D721Med (cell line): ENCODE results near the gene GIN1.

Experiments
- DNase-seq: peaks from one replicate; pipeline ENCODE4 v3.0.0; 2011; ENCODE audit warnings: low spot score; ENCODE audit not compliant: insufficient read length
- FAIRE-seq: peaks from 2 replicates; lab custom pipeline; 2011; peaks lifted over from hg19 to GRCh38; lab: Jason Lieb, UNC
- TF ChIP-seq, protein P1 (sequence below): IDR thresholded peaks from 2 replicates; pipeline ENCODE4 v1.5.1; 2012; ENCODE audit warnings: mild to moderate bottlenecking, control low read depth; ENCODE audit not compliant: insufficient read depth; ENCODE audit errors: missing control alignments

GIN1 gene

DNA sequence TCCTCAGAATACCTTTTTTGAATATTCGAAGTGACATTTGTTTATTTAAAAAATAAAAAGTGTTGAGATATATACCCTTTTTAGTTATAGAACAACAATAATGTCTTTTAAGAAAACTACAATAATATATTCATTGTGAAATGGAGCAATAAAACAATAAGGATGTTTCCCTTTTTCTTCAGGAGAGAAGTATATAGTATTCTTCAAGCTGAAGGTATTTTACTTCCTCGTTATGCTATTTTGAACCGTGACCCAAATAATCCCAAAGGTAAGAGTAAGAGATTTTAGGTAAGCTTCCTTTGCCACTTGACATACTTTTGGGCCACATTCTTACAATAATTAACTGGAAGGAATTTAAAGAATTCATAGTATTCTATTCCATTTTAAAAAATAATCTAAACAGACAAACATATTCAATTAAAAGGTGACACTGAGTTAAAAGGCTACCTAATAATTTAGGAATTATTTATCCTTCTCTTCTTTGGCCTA is 18.3 kb upstream of the GIN1 start:
- TF ChIP-seq, protein P1, sequence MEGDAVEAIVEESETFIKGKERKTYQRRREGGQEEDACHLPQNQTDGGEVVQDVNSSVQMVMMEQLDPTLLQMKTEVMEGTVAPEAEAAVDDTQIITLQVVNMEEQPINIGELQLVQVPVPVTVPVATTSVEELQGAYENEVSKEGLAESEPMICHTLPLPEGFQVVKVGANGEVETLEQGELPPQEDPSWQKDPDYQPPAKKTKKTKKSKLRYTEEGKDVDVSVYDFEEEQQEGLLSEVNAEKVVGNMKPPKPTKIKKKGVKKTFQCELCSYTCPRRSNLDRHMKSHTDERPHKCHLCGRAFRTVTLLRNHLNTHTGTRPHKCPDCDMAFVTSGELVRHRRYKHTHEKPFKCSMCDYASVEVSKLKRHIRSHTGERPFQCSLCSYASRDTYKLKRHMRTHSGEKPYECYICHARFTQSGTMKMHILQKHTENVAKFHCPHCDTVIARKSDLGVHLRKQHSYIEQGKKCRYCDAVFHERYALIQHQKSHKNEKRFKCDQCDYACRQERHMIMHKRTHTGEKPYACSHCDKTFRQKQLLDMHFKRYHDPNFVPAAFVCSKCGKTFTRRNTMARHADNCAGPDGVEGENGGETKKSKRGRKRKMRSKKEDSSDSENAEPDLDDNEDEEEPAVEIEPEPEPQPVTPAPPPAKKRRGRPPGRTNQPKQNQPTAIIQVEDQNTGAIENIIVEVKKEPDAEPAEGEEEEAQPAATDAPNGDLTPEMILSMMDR = no peak
- no peak for DNase-seq
- no peak for FAIRE-seq

DNA sequence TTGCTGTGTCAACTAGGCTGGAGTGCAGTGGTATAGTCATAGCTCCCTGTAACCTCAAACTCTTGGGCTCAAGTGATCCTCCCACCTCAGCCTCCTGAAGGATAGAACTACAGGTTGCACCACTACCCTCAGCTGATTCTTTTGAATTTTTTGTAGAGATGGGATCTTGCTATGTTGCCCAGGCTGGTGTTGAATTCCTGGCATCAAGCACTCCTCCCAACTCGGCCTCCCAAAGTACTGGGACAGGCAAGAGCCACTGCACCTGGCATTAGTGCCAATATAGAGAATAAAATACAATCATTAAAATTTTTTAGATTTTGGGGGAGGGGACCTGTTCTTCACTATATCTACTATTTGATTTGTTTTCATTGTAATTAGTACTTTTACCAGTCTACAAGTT is 15.5 kb upstream of the GIN1 start:
- FAIRE-seq (no peak), DNase-seq (no peak)
- TF ChIP-seq, protein P1 = no peak

DNA sequence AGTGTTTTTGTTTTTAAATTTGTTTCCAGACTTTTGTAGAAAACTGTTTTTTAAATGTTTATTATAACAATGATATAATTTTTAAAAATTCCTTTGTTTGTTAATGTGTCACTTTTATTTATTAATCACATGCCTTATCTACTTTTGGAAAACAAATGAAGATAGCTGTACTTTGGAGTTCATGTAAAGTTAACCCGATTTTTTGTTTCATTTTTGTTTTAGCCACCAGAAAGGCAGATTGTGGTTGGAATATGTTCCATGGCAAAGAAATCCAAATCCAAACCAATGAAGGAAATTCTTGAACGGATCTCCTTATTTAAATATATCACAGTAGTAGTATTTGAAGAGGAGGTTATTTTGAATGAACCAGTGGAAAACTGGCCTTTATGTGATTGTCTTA is 13.3 kb upstream of the GIN1 start:
- FAIRE-seq (no peak), DNase-seq (no peak)
- TF ChIP-seq, protein P1 = no peak

GRCh38 chr5:103132684-103133083 is 12.7 kb upstream of the GIN1 start:
- FAIRE-seq (no peak), DNase-seq (no peak)
- TF ChIP-seq, protein P1 = no peak

DNA sequence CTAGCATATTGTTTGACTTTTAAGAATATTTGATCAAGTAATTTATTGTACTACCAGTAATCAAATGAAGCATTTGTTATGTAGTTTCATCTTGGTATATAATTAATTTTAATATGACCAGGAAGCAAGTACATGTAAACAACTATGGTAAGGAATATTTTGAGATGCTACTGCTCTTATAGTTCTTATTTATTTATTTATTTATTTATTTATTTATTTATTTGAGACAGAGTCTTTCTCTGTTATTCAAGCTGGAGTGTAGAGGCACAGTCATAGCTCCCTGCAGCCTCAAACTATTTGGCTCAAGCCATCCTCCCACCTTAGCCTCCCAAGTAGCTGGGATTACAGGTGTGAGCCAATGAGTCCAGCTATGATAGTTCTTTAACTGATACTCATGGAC is 8.3 kb upstream of the GIN1 start:
- TF ChIP-seq, protein P1 = no peak
- no peak for FAIRE-seq
- DNase-seq = no peak

GRCh38 chr5:103127292-103127817 is 7.4 kb upstream of the GIN1 start:
- TF ChIP-seq, protein P1 = no peak
- DNase-seq (no peak), FAIRE-seq (no peak)

GRCh38 chr5:103126557-103126956 is 6.6 kb upstream of the GIN1 start:
- FAIRE-seq (no peak), DNase-seq (no peak)
- TF ChIP-seq, protein P1 = no peak
